GM18520 (cell line): ENCODE data around the gene TMEM86B.

Experiments used
- ATAC-seq: cut with Tn5 transposase; IDR thresholded peaks from one replicate; pipeline ENCODE4 v1.9.1; 2021; ENCODE audit not compliant: unreplicated experiment

The TMEM86B gene

GRCh38 chr19:55179606-55180484, 48.7 kb downstream of the TMEM86B start, which contains the start of gene SYT5:
Gene SYT5, minus strand, starts transcription at chr19:55180289. Its CDS starts 1,248 bp downstream, at chr19:55179041.
- ATAC-seq: no peak

- ATAC-seq: peak; percentile 74
Measured at GRCh38 chr19:55178781-55179599, 49.6 kb downstream of the TMEM86B start.
